GM21423 (cell line): ENCODE results near the gene IGFL2.
"Not testable (repeated sequence)": the region's sequence is repeated elsewhere in the genome, so short reads cannot be mapped to it uniquely, and the experiment has no call there.

Experiments used
- ATAC-seq: cut with Tn5 transposase; IDR thresholded peaks from one replicate; pipeline ENCODE4 v1.9.1; 2021; ENCODE audit warnings: mild to moderate bottlenecking, moderate library complexity; ENCODE audit not compliant: unreplicated experiment

The IGFL2 gene

DNA sequence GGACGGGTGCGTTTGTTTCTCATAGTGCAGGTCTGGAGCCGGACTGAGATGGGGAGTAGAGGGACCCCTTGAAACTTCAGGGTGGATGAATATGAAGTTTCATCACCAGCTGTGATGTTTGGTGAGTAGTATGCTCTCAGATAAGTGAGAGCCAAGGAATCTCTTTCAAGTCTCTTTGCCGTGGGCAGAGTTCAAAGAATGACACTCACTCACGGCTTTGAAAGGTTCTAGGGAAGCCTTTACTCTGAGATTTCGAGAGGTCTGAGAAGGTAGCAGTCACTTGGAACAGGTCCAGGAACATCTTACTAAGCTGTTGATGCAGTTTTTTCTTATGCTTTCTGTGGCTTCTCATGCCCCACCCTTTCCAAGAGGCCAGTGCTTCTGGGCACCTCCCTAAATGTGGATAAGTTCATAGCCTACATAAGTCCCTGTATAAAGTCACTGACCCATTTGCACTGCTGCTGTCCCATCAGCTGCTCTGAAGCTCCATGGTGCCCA is at the start of gene IGFL2:
TSS of gene IGFL2 (plus strand) at position 448 of the 498 bp plus-strand sequence. CDS start at position 489, 41 bp downstream.
- ATAC-seq = no peak

DNA sequence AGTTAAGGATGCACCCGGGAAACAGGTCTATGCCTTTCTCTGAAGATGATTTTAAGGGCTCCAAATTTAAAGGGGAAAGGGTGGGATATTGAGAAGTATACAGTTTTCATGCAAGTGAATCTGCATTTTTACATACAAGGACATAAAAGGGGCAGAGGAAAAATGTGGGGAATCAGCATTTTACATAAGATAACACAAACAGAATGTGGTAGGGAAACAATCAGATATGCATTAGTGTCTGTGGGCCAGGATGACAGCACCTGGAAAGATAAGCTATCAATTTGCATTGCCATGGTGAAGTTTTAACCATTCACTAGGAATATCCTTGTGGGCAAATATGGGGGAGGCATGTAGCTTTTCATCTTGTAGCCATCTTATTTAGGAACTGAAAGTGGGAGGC is 47.7 kb upstream of the IGFL2 start:
- ATAC-seq = no peak

DNA sequence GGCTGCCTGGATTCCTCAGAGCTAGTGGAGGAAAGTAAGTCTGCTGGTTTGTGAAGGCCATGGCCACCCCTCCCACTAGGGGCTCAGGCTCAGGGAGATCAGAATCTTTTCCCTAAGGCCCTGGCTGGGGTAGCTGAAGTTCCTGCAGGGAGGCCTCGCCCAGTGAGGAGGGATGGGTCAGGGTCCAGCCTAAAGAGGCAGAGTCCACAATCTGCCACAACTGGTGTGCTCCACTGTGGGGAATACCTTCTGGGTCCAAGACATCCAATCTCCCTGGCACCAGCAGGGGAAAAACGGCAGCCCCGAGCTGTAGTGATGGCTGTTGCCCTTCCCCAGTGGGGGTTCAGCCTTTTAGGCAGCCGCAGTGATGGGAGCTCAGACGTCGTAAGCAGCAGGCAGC is 46.7 kb upstream of the IGFL2 start:
- no peak for ATAC-seq

DNA sequence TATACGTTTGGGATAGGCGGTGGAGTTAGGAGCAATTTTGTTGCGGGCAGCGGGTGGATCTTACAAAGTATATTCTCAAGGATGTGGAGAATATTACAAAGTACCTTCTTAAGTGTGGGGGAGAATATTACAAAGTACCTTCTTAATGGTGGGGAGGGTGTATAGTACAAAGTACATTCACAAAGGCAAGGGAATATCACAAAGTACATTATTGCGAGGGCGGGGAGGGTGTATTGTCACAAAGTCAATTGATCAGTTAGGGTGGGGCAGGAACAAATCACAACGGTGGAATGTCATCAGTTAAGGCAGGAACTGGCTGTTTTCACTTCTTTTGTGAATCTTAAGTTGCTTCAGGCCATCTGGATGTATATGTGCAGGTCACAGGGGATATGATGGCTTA is 45.7 kb upstream of the IGFL2 start:
- not testable (repeated sequence) for ATAC-seq

DNA sequence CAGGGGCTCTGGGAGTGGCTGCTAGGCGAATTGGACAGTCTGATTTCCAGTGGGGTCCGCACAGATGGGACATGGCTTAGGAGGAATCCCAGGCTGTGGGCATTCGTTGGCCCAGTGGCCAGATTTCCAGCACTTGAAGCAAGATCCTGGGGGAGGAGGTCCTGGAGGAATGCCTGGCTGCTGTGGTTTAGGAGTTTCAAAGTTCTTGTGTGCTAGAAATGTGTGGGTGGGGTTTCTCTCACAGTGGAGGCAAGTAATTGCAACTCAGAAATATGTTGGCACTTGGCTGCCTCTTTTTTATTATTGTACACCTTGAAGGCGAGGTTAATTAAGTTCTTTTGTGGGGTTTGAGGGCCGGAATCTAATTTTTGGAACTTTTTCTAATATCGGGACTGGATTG is 40.7 kb upstream of the IGFL2 start:
- no peak for ATAC-seq

DNA sequence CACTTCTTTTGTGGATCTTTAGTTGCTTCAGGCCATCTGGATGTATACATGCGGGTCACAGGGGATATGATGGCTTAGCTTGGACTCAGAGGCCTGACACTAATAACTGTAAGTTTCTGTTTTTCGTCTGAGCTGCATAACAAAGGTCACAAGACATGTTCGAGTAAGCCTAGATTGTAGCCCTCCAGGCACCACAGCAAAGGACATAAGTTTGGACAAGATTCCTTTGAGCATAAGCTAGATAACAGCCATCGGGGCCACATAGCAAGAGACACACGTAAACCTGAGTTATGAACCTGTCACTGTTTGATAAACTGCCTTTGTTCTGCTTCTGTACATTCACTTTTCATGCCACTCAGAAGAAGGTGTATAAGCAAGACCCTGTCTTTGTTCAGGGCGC is 38.2 kb upstream of the IGFL2 start:
- no peak for ATAC-seq

DNA sequence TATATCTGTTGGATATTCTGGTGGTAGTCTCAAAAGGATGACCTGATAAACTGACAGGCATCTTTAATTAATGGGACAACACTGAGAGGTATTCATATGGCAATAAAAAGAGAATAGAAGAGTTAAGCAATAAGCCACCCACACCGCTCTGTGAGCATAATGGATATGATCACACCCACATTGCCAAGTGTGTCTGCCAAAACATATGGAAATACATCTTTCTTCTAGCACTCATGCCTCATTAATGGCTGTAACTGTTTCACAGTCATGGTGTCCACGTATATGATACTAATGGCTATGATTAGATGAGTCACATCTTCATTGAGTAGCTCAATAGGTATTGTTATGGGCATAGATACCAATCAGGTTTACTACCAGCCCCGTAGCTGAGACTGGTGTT is 36.7 kb upstream of the IGFL2 start:
- no peak for ATAC-seq

DNA sequence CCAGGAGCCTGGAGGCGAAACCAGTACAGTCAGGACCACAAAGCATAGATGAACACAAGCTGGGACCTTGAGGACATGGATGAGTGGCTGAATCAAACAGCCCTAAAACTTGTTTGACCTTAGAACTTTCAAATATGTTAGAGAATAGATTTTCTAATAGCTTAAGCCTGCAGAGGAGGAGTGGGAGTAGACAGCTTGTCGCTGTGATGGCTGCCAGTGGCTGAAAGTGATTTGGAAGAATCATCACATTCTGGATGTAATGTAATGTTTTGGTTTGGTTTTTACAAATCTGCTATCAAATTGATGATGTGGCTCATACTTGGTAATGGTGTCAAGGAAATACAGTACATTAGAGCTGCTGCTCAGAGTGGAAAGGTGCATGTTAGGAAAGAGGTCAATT is 35.5 kb upstream of the IGFL2 start:
- no peak for ATAC-seq

DNA sequence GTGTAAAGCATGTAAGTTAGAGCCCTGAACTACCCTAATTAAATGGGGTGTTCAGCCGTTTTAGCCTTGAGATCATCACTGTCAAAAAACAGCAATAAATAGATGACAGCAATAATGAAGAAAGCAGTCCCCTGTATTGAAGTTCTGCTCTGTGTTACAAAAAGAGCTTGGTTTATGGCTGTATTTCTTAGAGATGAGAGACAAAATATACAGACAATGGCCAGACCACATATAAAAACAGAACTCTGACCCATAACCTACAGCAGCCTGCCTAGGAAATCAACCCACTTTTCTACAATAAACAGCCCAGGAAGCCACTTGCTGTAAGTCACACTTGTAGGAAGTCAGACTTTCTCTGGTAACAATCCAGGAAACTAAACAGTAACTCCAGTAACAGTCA is 34.3 kb upstream of the IGFL2 start:
- no peak for ATAC-seq

DNA sequence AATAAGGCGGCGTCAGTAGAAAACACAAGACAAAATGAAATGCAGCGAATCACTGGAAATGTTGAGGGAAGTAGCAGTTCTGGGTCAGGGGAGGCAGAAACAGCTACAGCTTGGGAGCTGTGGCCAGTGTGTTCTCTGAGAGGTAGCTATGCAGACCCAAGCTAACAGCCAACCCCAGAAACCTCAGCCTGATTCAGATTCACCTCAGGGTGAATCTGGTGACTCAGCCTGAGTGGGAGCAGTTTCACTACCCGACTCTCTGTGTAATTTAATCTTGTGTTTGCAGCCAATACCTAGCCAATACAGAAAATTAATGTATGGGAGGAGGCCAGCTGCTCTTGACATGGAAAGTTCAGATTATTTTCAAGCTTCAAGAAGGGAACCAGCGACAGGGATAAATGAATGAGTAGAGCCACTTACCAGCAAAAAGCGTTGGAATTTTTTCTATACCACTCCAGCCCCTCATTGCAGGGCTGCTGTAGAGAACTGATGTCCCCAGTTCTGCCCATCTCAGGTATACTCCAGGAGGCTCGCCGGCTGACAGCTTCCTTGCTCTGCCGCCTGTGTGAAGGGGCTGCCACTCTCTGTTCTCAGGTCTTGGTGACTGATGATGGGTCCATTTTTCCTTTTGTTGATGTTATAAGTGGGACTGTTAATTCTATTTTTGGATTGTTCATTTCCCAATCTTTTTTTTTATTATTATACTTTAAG is 32.5 kb upstream of the IGFL2 start:
- ATAC-seq = no peak

DNA sequence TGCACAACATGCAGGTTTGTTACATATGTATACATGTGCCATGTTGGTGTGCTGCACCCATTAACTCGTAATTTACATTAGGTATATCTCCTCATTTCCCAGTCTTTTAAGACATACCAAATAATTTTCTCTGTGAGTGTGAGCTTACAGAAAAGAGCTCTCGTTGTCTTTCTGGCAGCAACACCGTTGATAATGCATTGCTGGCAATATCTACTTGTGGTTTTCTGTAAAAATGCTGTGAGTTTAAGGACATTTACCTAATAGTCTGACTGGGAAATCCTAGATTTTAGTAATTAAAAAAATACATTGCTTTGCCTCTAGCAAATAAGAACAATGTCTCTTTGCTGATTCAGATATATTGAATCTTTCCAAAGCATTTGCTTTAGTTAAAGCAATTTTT is 31.9 kb upstream of the IGFL2 start:
- no peak for ATAC-seq

DNA sequence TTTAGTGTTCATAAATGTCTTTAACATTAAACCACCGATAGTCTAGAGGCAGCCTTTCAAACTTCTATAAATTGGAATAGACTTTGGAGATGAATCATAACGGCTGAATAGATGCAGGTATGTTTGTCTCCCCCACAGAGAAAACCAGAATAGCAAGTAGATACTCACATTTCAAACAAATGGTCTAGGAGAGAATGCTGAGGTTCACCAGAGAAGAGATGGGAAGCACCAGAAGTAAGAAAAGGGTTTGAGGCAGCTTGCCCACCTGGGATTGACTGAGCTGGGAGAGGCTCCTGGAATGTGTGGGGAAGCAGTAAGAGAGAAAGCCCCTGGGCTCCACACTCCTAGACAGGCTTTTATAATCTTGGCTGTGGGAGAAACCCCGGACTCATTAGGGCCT is 29.9 kb upstream of the IGFL2 start:
- ATAC-seq = no peak

DNA sequence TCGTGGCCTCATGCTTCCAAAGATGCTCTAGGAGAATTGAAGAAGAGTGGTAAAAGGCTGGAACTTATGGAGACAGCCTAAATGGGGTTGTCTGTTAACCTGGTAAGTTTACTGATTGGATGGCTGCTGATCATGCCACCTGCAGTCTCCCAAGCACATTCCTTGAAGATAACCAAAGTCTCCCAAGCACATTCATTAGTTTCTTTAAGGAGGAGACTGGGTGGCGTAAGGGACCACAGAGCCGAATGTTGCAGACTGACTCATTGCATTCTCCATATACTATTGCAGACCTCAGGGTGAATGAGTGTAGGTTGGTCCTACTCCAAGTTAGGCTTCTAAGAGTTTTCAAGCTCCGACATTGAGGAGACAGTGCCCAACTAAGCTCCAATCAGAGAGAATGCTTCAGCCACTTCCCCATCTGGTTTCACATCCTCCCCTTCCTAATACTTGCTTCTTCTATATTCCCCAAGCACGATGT is 23.4 kb upstream of the IGFL2 start, which contains the start of gene IGFL3:
TSS of gene IGFL3 (minus strand) at position 51 of the 478 bp plus-strand sequence. CDS start at position 12, 39 bp downstream.
- no peak for ATAC-seq

DNA sequence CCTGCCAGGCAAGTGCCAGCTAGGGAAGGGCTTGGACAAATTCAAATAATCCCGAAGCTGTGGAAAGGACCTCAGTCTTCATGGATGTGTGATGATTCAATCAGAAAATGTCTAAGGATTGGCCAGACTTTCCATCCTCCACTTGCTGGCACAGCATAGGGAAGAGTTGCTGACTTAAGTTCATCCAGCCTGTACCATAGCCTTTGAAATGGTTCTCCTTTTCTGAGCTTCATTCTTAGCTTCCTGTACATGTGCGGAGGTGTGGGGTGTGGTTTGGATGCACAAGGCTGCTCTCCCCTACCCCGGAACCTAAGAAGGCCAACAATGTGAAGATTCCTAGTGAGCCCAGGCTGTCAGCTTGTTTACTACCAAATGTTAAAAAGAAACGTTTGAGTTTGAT is 22.6 kb upstream of the IGFL2 start:
- no peak for ATAC-seq

DNA sequence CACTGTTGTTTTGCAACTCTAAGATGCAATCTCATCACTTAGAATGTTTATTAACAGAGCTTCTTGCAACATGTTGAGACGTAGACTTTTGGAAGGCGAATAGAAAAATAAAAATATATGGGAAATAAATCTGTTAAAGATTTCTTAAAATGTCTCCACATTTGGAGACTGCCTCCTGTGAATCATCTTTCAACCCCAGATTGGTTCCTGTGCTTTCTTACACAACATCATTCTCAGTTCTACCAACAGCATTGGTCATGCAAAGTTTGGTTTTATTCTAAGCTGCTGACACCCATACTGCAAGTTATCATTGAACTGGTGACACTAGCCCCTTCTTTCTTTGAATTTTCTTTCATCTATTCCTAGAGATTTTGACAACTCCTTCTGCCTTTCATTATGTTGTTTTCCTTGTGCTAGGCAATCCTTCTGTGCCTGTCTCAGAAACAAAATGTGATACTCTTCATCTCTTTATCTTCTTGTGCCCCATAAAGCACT is 21.9 kb upstream of the IGFL2 start:
- ATAC-seq = no peak

DNA sequence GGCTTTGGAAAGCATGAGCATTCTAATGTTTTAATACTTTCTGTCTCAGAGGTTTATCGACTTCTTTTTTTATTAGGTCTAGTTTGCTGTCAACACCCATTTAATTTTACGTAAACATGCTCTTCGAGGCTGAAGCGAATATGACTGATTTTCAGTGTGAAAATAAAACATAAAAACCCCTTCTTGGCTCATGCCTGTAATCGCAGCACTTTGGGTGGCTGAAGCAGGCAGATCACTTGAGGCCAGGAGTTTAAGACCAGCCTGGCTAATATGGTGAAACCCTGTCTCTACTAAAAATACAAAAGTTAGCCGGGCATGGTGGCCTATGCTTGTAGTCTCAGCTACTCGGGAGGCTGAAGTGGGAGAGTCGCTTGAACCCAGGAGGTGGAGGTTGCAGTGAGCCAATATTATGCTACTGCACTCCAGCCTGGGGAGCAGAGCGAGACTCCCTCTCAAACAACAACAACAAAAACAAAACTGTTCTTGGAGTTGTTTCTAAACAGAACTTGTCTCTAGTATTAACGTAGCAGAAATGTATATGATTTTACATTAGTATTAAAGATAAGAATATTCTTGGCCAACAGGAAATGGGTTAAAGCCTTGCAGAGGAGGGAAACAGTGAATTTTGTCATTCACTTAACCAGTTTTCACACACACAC is 16.4 kb upstream of the IGFL2 start:
- ATAC-seq = no peak

DNA sequence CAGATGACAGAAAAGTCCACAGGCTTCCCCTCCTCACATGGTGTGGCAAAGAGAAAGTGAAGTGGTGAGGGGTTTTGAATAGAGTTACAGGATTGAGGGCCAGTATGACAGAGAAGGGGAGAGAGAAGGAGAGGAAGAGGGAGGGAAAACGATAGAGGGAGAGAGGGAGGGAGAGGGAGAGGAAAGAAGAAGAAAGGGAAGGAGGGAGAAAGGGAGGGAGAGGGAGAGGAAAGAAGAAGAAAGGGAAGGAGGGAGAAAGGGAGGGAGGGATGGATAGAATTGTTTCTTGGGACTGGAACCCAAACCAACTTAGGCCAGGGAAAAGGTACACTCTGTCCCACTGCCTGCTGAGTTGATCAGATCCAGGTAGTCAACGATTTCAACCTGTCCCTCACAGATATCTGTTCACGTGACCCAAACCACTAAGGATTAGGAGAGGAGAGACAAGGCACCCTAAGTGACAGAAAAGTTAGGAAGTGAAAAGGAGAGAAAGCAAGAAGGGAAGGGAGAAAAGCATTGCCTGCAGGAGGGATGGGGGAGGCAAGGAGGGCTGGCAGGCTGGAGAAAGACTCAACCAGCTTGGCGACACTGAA is 15.4 kb upstream of the IGFL2 start:
- ATAC-seq = no peak

DNA sequence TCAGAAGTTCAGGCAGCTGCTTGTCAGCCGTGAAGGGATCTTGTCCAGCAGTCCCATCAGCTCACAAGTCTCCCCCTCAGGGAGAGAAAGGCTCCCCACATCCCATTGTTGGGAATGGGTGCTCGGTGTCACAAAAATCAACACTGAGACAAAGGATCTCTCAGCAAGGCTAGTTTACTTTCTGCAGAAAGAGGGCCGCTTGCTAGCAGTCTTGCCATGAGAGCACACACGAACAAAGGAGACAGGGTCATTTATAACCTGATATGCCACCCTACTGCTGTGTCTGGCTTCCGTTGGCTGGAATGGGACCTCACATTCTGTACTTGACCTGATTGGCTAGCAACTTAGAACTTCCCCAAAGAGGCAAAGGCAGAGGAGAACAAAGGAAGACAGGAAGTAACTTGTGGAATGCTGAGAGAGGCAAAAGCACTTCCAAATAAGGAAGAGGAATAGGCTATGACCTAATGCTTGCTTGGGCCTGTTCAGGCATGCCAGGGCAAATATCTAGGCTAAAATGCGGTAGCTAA is 14.9 kb upstream of the IGFL2 start:
- no peak for ATAC-seq

DNA sequence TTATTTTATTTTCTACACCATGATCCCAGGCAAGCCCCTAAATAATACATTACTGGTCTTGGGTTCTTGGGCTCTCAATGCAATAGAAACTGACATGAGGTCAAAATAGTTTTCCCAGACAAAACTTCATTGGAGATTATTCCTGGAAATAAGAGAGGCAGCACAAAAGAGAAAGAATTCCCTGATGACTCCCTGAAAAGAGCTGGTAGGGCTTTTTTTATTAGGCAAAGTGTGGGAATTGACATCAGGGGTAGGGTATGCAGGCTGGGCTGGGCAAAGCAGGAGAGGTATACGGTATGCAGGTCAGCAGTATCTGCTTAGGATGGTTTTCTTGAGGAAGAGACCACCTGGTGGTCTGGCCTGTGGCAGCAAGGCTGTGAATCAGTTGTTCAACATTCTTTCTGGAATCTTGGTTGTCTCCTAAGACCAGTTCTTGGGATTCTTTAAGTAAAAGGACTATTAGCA is 14.2 kb upstream of the IGFL2 start:
- ATAC-seq = no peak

DNA sequence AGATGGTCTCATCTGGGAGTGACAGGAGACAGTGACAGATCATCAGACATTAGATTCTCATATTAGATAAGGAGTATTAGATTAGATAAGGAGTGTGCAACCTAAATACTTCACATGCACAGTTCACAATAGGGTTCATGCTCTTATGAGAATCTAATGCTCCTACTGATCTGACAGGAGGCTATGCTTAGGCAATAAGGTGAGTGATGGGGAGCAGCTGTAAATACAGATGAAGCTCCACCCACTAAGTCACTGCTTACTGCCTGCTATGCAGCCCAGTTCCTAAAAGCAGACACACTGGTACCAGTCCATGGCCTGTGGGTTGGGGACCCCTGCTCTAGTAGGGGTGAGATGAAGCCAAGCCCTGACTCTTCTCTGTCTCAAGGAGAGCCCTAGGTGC is 13.5 kb upstream of the IGFL2 start:
- no peak for ATAC-seq

DNA sequence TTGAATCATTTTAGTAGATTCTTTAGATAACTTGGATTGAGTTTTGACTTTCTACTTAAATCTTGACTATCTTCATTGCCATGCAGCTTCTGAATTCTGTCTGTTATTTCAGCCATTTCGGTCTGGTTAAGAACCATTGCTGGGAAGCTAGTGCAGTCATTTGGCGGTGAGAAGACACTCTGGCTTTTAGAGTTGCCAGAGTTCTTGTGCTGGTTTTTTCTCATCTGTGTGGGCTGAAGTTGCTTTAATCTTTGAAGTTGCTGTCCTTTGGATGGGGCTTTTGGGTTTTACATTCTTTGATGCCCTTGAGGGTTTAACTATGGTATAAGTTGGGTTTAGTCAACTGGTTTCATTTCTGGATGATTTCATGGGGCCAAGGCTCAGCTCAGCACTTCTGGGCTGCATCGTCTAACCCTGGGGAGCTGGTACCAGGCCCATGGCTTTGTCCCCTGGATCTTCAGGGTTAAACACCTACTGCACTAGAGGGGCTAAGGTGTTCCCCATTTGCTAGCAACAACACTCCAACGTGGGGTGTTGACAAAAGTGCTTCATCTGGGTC is 10.0 kb upstream of the IGFL2 start:
- ATAC-seq = no peak
